Inflammatory macrophage (primary cell): ENCODE data around the gene PTPN23.
"Not testable (repeated sequence)": the region's sequence is repeated elsewhere in the genome, so short reads cannot be mapped to it uniquely, and the experiment has no call there.

ENCODE experiments used
- DNase-seq, 2 donors: peaks; one replicate each; pipeline ENCODE4 v3.0.0-alpha.2; 2020 to 2022

The PTPN23 gene

GRCh38 chr3:47441796-47442551, 61.2 kb downstream of the PTPN23 start:
- DNase-seq = no peak

GRCh38 chr3:47443611-47443995, 62.8 kb downstream of the PTPN23 start:
- DNase-seq = no peak

- DNase-seq = no peak
These were observed 63.3 kb downstream of the PTPN23 start for GRCh38 chr3:47444103-47444502.

GRCh38 chr3:47452453-47453215, 71.8 kb downstream of the PTPN23 start:
- no peak for DNase-seq

GRCh38 chr3:47455806-47456452, 75.1 kb downstream of the PTPN23 start:
- peak; percentile 6 to 27 for DNase-seq

GRCh38 chr3:47456984-47457383, 76.2 kb downstream of the PTPN23 start:
- DNase-seq = no peak

DNA sequence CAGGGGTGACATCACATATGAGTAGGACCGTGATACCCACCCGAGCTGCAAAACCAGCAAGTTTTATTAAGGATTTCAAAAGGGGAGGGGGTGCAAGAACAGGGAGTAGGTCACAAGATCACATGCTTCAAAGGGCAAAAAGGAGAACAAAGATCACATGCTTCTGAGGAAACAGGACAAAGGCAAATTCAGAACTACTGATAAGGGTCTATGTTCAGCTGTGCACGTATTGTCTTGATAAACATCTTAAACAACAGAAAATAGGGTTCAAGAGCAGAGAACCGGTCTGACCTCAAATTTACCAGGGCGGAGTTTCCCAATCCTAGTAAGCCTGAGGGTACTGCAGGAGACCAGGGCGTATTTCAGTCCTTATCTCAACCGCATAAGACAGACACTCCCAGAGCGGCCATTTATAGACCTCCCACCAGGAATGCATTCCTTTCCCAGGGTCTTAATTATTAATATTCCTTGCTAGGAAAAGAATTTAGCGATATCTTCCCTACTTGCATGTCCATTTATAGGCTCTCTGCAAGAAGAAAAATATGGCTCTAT, 78.8 kb downstream of the PTPN23 start:
- not testable (repeated sequence) for DNase-seq
